HL-60/S4 (cell line): ENCODE measurements around the gene KMT2C.
"Not testable (repeated sequence)": the region's sequence is repeated elsewhere in the genome, so short reads cannot be mapped to it uniquely, and the experiment has no call there.

Source experiments
- in situ Hi-C: fragments of 300-500 bp; cut with MboI; formaldehyde crosslinking; loops from 2 replicates; pipeline ENCODE4 v1.14.3; 2022; ENCODE audit warnings: low sequenced_read_pairs

The KMT2C gene

DNA sequence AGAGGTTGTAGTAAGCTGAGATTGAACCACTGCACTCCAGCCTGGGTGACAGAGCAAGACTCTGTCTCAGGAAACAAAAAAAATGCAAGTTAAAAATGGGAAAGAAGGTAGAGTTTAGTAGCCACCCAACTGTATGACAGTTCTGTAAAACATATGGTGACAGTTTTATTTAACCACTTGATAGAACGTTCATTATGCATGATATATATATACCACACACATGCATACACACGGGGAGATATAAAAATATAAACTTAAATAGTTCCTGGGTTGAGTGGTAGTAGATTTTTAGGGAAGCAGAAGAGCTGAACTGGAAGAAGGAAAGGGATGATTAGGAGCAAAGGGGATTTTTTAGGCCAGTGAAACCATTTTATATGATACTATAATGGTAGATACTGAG, 120.0 kb downstream of the KMT2C start:
- in situ Hi-C loops = no loop called here

DNA sequence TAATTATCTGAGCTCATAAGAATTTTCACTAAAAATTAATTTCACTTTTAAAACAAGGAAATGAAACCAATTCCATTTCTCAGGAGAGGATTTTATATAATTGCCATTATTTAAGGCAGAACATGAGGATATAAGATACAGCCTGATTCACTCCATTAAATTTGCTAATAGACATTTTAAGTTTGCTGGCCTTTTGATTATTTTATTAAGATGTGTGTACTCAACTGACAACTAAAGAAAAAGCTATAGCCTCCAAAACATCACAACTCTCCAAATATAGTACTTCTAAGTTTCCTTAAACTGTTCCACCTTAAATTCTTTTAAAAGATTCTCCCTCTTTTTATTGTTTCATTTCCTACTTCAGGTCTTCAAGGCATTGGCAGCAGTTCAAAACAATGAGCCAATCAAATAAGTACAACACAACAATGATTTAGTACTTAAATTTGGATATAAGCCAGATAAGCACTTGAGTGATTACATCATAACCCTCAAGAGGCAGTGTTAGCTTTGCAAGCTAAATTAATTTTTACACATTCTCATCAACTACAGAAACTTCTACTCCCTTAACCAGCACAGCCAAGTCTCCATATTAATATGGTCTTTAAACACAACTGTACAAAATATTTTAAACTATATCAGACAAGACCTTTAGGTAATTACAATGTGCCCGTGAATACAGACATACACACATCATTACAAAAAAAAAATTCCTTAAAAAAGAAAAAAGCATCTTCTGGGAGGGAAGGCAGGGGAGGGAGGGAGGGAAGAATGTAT, 121.8 kb downstream of the KMT2C start:
- in situ Hi-C loops = no loop called here

DNA sequence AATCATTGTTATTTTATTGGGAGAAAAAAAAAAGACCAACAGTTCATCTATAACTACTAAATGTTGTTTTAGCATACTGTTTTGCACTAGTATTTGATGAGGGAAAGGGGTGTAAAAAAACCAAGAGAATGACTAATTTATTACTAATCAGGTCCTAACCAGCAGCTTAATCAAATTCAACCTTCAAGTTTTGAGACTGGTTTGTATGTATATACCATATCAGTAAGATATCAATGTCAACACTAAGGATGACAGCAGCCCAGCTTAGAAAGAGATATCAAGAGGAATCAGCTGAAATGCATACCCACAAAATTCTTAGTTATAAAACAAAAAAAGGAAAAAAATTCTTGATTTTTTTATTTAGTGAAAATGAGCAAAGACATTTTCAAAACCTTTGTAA, 122.6 kb downstream of the KMT2C start:
- in situ Hi-C loops = no loop called here

DNA sequence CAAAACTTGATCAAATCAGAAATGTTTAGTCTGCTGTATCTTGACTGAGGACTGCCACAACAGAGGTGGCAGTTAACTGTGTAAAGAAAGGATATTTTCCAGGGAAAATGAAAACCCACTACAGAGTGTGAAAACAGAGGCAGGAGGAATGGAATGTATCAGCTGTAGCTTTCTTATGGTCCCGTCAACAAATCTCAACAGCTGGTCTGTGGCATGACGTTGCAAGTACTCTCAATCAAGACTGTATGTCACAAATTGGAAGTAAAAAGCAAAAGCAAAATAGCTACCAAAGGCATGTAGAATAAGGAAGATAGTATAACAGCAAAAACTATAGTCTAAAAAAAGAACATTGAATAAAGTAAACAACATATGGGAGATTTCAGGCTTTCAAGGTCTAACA, 123.5 kb downstream of the KMT2C start:
- in situ Hi-C loops = no loop called here

DNA sequence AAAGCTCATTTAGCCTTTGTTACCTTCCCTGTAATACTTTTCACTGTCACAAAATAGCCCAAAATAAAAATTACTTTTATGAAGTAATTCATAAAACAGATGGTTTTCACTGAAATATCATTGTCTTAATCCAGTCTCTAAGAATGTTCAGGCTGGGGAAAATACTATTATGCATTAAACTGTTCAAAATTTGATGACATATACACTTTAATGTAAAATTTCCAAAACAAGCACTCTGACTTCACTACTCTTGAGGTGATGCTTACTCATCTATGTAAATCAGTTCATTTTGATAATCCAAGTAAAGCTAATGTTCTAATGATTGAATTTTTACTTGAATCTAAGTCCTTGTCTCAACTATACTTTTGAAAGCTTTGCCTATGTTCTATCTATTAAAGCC, 127.9 kb downstream of the KMT2C start:
- in situ Hi-C loops = no loop called here

DNA sequence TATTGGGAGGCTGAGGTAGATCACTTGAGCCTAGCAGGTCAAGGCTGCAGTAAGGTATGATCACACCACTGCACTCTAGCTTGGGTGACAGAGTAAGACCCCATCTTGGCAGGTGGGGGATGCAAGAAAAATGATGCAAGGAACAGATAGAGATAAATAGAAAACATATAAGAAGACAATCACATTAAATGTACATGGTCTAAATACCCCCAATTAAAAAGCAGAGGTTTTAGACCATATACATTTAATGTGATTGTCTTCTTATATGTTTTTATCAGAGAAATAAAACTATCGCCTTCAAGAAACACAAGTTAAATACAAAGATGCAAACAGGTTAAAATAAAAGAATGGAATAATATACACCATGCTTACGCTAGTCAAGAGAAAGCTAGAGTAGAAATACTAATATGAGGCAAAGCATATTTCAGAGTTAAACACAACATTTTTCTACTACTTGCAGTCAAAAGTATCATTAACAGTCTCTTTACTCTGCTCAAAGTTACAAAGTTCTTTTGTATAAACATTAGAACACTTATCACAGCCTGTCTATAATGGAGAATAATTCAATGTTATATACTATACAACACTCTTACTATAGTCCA, 136.2 kb downstream of the KMT2C start:
- in situ Hi-C loops = not testable (repeated sequence)

DNA sequence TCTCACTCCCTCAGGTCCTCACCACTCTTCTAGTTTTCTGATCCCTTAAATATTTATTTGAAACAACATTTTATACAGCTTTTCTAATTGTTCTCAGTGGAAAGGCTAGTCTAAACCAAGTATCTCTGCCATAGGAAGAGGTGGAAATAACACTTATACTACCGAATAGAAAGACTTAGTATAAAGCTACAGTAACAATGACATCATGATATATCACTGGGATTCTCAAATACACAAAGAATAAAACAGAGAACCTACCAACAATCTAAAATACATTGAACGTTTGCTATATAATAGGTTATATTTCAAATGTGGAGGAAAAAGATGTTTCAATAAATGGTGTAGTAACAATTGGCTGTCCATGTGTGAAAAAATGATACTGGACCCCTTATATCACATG, 142.9 kb downstream of the KMT2C start:
- in situ Hi-C loops = no loop called here

DNA sequence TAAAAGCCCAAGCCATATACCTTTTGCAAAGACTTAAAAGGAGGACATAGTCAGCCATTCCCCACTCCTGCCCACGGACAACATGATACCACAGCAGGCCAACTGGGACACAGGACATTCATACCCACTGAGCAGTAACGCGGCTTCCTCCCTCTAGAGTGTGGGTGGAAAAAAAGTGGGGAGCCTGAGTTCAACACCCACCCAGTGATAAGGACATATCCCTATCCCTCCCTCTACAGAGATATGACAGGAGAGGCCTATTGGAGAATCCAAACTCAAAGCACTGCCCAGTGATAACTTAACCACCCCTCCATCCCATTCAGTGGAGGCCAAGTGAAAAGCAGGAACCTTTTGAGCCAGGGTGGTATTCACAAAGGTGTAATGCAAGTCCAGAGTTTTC, 148.8 kb downstream of the KMT2C start:
- in situ Hi-C loops = not testable (repeated sequence)

DNA sequence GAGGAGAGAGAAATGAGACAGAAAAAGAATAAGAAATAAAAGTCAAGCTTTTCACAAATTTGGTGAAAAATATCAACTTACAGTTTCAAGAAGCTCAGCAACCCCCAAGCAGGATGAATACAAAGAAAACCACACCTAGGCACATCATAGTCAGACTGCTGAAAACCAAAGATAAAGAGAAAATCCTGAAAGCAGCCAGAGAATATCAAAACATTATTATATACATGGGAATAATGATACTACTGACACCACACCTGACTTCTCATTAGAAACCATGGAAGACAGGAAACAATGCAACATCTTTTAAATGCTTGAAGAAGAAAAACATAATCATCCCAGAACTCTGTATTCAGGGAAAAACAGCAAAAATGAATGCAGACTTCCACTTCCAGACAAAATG, 149.6 kb downstream of the KMT2C start:
- in situ Hi-C loops = not testable (repeated sequence)

DNA sequence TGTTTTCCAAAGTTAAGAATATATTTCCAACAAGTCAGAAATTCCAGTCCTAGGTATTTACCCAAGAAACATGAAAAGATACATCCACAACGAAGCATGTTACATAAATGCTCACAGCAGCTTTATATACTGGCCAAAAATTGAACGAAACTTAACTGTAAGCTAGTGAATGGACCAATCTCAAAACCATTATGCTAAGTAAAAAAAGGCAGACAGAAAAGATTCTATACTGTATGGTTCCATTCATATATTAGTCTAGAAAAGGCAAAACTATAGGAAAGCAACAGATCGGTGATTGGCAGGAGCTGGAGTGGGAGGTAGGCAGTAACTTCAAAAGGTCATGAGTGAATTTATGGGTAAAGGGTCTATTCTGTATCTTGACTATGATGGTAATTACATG, 150.8 kb downstream of the KMT2C start:
- in situ Hi-C loops = not testable (repeated sequence)

DNA sequence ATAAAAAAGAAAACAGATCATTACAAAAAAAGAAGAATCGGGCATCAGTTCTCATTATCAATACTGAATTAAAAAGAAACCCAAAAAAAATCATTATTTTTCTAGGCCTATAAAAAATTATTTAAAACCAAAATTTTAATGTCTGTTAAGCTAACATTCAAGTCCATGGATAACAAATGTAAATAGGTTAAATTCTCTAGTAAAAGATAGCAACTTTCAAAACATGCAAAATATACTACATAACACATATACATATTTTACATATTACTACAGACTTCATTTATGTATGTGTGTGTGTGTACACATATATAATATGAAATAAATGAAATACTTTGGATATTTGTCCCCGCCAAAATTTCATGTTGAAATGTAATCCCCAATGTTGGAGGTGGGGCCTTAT, 158.1 kb downstream of the KMT2C start:
- in situ Hi-C loops = not testable (repeated sequence)

DNA sequence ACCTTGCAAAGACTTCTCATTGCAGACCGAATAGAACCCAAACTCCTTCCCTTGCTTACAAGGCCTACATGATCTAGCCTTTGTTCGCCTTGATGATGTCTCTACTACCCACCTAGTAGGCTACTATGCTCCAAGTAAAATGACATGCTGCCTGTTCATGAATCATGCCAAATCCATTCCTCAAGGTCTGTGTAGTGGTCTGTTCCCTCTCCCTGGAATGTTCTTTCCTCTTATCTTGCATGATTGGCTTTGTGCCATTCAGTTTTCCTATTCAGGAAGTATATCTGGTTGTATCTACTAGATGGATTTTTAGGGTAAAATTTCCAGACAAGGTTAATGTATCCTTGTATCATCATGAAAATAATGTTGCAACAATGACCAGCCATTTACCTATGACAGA, 165.4 kb downstream of the KMT2C start:
- in situ Hi-C loops = not testable (repeated sequence)

DNA sequence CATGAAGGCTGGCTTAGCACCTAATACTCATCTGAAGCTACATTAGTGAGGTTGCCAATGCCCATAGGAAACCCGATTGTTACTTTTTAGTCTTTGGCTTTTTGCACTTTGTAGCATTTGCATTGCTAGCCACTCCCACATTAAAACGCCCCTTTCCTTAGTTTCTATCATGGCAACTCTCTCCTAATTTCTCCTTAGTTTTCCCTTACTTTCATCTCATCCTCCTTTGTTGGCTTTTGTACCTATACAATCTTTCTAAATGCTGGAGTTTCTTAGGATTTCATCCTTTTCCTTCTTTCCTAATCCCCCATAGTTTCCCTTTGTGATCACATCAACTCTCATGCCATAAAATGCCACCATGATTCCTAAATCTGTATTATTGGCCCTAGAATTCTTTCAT, 168.9 kb downstream of the KMT2C start:
- in situ Hi-C loops = not testable (repeated sequence)

DNA sequence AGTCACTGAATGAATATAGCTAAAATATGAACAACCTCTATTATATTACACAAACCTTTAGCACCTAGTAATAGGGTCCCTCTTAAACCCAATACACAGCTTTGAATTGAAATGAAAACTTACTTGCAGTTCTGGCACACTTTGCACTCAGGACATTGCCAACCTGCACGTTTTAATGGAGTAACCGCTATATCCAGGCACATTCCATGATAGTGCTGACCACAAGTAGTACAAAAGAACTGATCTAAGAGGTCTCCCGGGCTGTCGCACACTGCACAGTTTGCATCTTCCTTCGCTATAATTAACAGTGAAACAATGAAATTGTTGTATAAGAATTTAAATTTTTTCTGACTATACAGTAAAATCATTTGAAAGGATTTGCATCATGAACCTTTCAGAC, 170.9 kb downstream of the KMT2C start:
- in situ Hi-C loops = not testable (repeated sequence)

DNA sequence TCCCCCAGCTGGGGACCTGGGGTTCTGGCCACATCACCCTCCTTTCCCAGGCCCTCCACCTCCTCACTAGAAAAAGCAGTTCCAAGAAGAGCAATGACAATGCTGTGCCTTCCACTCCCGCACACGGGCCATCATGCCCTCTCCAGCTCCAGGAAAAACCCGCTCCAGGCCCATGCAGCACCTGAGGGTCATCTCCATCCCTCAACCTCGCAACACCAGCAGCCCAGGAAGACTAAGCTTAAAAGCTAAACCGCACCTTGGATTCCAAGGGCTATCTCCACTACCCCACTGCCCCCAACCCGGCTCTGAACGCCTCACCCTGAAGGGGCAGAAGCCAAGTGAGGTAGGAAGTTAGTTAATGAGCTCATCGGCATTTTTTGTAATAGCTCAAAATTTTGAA, 173.7 kb downstream of the KMT2C start:
- in situ Hi-C loops = not testable (repeated sequence)

DNA sequence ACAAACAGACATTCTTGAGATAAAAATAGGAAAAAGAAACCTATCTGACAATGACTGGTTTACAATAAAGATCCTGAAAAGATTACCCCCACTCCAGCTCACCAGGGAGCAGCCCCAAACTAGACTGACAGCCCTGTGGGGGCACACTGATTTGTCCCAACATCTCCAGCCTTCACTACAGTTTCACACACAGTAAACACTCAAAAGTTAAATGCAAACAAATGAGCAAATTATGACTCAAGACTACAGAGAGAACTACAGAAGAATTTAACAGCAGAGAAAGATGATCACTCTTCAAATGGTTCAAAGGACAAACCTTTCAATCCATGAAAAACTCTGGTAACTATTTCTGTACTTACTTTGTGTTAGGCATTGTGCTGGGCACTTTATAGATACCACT, 176.2 kb downstream of the KMT2C start:
- in situ Hi-C loops = not testable (repeated sequence)

DNA sequence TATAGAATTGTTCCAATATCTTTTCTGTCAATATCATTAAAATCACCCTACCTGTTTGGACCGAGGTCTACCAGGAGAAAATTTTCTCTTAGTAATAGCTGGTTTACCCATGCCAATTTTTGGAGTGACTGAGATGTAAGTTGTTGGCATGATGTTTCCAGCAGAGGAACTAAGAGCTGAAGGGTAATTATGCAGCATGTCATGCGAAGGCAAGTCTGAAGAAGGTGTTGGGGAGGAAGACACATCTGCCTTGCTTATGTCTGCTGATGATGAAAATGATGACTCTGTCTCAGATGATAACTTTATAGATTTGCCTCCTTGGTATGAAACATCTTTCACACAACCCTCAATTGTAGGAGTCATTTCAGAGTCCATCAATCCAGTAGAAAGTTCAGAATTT, 188.0 kb downstream of the KMT2C start:
- in situ Hi-C loops = not testable (repeated sequence)

DNA sequence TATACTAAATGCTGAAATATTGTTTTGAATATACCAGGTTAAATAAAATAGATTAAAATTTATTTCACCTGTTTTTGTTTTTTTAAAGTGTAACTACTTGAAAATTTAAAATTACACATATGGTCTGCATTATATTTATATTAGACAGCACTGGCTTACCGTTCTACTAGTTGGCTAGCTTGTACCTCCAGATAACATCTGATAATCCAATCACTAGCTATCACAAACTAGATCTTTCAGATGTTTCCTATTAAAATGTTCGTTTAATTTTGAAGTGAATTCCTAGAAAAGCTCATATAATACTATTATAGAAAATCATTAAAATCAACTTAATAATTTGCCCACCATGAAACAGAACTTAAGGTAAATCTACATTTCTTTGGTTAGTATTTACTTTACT, 190.4 kb downstream of the KMT2C start:
- in situ Hi-C loops = not testable (repeated sequence)

DNA sequence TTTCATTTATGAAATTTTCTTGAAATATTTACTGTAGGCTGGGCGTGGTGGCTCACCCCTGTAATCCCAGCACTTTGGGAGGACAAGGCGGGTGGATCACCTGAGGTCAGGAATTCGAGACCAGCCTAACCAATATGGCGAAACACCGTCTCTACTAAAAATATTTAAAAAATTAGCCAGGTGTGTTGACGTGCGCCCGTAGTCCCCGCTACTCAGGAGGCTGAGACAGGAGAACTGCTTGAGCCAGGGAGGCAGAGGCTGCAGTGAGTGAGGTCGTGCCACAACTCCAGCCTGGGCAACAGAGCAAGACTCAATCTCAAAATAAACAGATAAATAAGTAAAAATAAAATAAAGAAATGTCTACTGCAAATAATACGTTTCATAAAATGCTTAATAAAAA, 192.3 kb downstream of the KMT2C start:
- in situ Hi-C loops = not testable (repeated sequence)

DNA sequence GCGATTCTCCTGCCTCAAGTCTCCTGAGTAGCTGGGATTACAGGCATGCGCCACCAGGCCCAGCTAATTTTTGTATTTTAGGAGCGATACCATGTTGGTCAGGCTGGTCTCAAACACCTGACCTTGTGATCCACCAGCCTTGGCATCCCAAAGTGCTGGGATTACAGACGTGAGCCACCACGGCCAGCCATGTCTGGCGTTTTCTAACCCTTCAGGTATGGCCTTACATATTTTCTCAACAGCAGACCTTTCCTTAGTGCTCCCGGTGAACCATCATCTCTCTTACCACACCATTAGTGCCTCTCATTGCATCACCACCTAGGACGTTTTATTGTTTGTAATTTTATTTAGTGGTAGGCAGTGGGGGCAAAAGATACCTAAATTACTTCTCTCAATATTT, 194.5 kb downstream of the KMT2C start:
- in situ Hi-C loops = not testable (repeated sequence)

DNA sequence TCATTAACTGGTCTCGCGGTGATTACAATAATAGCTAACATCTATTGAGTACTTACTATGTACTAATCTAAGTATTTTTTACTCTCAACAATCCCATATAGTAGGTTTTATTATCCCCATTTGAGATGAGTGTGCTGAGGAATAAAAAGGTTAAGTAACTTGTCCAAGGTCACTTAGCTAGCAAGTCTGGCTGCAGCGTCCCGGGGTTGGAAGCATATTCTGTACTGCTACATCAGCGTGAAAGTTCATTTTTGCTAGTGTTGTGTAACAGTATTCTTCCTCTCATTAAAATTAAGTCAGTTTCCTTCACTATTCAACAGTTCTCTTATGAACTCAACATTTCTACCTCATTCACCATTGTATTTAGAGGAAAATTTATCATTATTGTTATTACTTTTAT, 199.5 kb downstream of the KMT2C start:
- in situ Hi-C loops = not testable (repeated sequence)

DNA sequence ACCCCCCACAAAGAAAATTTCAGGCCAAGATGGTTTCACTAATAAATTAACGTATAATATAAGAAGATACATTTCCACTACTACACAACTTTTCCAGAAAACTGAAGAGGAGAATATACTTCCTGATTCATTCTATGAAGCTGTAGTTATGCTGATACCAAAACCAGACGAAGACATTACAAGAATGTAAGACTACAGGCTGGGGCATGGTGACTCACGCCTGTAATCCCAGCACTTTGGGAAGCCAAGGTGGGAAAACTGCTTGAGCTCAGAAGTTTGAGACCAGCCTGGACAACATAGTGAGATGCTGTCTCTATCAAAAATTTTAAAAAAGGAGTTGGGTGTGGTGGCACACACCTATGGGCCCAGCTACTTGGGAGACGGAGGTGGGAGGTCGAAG, 201.4 kb downstream of the KMT2C start:
- in situ Hi-C loops = not testable (repeated sequence)

DNA sequence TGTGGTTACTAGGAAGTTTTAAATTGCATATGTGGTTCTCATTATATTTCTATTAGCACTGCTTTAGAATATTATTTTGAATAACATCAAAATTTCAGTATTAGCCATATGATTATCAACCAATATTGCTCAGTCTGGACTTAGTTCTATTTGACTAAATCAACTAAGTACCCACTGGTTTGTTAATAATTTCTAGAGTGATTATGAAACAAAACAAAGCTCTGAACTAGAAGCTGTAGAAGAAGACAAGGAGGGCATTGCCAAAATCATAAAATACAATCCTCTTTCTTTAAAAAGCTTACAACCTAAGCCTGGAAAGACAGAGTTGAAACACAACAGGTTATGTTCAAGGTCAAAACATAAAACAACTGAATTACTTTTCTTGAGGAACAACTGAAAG, 204.7 kb downstream of the KMT2C start:
- in situ Hi-C loops = no loop called here
